Activated CD8-positive, alpha-beta memory T cell treated with anti-CD3 and anti-CD28 coated beads for 1 hour (primary cell): ENCODE data around the gene BCAS3.

Source experiments
- DNase-seq, 2 donors: peaks; one replicate each; pipeline ENCODE4 v3.0.0-alpha.2; 2020; ENCODE audit warnings: low read depth in 1 of 2; ENCODE audit errors: extremely low read depth in 1 of 2

The BCAS3 gene

DNA sequence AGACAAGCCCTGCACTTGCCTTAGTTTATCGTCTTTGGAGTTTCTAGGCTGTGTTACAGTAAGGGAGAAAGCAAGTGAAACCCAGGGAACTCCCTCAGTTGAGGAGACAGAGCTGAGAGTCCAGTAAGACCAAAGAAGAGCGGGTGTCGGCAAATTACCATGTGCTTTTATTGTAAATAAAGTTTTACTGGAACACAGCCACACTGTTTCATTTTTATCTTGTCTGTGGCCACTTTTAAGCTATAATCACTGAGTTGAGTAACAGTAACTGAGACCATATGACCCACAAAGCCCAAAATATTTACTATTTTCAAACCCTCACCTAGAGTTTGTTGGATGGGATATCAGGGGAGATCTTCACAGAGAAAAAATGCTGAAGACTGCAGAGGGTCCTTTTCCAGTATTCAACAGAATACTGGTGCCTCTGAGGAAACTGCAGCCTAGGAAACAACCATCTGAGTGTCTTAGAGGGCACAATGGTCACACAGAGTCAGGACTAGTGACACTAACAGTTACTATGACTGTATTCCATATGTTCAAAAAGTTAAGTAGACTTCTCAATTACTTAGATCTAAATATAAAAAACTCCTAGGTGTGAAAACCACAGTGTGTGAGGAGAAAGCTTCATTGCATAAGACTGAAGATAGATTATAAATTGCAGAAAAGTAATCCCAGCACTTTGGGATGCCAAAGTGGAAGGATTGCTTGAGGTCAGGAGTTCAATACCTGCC, 370.9 kb downstream of the BCAS3 start:
- no peak for DNase-seq

DNA sequence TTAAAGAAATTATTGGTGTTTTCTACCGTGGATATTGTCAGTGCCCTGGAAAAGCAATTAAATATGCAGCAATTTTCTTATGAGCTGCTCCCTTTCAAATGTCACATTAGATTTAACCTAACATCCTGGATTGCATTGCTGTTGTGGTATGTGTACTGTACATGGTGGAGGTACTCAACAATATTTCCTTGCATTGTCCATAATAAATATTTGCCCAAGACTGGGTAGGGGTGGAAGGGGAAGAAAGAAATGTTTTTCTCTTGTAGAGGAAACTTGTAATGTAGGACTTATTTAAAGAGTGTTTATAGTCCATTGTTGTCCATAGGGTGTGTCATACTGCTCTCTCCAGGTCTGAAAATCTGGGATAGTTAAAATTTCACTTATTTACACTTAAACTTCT, 375.8 kb downstream of the BCAS3 start:
- no peak for DNase-seq

DNA sequence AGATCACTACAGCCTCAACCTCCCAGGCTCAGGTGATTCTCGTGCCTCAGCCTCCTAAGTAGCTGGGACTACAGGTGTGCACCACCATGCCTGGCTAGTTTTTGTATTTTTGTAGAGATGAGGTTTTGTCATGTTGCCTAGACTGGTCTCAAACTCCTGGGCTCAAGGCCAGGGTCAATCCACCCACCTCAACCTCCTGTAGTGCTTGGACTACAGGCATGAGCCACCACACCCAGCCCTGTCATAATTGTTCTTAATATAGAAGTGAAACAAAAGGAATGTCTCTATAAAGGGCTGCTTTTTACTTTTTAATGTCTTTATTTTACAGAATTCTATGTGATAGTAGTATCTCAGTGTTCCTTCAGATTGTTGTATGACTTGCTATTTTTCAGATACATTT, 376.8 kb downstream of the BCAS3 start:
- no peak for DNase-seq

DNA sequence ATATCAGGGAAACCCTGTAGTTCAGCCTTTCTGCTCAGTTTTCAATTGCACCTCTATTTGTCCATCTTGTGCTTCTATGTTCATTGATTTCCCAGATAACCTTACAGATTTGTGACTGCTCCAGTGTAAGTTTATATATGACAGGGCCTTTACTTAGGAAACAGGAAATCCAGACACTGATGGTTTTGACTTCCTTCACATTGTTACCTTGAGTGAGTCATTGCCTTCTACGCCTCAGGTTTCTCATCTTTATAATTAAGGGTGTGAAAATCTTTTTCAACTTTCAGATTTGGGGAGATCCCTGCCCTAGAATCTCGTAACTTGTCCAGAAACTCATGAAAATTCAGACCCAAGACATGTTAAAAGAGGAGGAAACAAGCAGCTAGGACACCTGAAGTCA, 379.6 kb downstream of the BCAS3 start:
- no peak for DNase-seq

DNA sequence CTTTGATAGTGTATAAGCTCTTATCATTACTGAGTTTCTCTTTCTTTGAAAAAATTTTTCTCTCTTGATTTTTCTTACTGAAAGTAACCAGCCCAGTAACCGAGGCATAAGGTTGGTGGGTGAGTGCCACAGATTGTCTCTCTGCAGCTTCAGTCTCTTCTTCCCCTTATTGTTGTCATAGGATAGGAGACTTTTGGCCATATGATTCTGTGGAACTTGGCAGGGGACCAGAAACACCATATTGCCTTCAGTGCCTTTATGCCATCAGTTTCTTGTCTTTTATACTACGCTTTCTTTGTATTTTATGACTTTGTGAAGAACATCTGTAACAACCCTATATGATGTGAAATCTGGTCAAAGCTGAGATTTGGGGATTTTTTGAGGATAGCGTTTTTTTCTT, 380.4 kb downstream of the BCAS3 start:
- DNase-seq: no peak

DNA sequence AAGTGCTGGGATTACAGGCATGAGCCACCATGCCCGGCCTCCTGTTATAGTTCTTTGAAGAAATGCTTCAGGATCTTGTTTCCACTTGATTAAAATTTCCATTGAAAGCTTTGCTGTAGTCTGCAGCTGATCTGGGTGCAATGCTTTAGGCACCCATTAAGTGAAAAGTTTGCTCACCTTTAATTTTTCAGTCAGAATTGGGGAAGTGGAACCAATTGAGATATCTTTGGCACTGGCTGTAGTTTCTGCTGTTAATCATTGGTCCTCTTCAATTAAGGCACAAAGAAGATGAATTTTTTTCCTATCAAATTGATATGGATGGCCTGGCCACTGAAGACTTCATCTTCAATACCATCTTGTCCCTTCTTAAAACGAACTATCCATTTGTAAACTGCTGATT, 385.9 kb downstream of the BCAS3 start:
- DNase-seq: no peak

DNA sequence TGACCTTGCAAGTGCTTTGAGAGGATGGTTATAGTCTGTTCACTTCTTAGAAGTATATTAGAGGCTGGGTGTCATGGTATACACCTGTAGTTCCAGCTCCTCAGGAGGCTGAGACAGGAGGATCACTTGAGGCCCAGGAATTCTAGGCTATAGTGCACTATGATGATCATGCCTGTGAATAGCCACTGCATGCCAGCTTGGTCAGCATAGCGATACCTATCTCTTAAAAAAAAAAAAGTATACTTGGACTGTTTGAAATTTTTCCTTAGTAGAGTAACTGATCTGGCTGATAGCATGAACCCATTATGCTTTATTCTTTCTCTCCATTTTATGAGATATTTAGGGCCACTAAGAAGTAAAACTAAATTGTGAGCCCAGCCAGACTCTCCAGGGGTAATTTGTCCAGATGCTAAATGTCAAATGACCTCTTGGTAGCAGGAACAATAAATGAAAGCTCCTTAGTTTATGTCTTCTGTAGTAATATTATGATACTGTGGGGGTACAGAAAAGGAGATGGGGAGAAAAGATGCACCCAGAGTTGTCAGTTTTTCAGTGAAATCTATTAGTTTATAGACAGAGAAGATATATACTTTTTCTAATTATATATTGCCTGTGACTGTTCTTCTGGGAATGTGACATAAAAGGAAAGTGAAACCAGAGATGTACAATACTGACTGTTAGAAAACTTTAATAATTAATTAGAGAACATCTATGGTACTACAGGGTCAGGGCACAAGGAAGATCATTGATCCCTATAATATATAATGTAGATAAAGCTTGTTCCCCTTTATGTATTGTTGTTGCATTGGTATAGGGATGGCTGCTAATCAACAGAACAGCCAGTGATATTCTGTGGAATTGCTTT, 386.7 kb downstream of the BCAS3 start:
- no peak for DNase-seq

DNA sequence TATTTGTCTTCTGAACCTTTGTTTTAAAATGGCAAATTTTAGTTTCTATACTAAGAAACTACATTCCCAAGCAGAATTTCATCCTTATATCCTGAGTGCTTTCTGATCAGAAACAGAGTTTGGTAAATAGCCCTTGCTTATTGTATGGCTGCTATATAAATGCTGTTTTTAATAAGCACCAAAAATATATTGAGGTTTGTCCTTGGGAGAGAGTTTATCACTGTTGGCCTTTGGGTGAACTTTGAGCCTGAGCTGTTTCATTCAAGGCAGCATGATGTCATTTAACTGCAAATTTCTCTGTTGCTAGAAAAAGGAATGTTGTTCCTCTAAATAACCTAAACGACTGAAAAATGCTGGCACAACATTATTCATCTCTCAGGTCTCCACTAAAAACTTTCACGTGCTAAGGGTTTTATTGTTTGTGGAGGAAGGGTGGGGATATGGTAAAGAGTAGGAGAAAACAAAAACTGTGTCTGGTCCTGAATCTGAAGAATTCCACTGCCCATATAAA, 387.7 kb downstream of the BCAS3 start:
- DNase-seq: no peak

DNA sequence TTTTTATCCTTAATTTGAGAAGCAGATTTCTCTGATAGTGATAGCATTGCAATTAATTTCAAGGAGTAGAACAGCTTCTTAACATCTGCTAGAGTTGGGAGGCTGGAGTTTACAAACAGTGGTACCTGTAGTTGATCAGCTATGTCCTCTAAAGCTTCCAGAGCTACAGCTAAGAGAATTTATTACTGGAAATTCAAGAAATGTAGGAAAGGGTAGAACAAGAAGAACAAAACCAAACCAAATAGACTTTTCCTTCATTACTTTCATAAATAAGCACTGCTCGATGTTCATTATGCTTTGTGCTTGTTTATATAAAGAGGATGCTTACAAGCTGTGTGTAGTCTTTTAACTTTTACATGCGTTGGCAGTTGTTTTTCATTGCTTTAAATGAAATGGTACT, 388.4 kb downstream of the BCAS3 start:
- DNase-seq: no peak

DNA sequence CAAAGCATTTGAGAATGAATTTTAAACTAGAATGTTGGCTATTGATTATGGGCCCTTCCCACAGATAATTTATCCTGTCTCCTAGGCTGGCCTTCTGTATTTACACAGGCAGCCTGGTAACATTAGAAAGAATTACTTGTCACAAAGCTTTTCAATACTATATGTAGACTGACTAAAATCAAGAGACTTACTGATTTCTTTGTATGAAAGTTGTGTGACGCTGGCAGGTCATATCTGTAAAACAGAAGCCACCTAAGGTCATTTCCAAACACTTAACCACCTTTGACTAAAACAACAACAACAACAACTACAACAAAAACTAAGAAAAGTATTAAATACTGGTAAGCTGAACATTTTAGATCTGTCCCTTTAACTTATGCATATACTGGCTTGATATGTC, 393.0 kb downstream of the BCAS3 start:
- DNase-seq: no peak

DNA sequence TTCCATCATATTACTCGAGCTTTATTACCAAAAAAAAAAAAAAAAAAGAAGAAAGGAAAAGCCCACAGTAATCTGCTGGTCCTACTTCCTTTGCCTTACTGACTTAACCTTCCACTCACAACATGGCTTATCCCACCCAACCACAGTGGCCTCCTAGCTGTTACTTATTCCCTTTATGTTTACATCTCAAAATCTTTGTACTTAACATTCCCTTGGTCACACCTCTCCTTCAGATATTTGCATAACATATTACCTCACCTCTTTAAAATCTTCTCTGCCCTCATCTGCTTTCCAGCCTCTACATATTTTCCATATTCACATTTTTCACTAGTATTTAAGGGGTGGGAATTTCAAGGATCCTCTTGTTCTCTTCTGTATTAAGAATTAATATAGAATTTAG, 395.0 kb downstream of the BCAS3 start:
- DNase-seq: no peak

DNA sequence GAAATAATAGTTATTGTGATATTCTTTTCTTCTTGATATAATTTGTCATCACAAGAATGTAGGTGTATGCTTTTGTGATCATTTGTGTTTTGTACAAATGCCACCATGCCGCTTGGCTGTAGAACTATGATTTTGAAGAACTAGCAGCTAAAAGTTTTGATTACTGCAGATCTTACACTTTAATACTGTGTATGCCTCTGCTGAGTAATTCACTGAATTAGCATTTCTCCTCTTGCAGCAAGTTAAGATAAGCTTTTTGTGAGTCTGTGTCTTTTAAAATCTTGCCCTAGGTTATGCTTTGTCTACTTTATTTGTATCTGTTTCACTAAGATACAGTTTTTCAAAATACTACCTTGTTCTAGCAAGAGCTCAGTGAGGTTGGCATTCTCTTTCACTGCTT, 395.5 kb downstream of the BCAS3 start:
- no peak for DNase-seq

DNA sequence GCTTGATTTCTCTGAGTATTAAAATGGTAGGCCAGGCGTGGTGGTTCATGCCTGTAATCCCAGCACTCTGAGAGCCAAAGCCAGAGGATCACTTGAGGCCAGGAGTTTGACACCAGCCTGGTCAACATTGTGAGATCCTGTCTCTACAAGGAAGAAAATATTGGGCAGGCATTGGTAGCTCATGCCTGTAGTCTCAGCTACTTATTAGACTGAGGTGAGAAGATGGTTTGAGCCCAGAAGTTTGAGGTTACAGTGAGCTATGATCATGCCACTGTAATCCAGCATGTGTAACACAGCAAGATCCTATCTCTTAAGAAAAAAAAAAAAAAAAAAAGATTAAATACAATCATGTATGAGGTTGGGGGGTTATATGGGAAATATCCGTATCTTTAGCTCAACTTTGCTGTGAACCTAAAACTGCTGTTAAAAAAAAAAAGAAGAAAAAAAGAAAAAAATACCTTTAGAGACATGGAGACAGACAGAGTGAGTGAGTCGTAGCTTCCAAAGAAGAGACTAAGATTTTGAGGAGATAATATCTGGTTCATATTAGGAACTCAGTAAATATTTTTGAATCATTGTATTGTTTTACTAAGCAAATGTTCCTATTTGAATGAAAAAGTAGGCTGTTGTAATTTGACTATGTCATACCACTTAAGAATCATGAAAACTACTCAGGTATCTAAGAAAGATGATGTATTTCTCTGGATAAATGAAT, 396.3 kb downstream of the BCAS3 start:
- DNase-seq: no peak

DNA sequence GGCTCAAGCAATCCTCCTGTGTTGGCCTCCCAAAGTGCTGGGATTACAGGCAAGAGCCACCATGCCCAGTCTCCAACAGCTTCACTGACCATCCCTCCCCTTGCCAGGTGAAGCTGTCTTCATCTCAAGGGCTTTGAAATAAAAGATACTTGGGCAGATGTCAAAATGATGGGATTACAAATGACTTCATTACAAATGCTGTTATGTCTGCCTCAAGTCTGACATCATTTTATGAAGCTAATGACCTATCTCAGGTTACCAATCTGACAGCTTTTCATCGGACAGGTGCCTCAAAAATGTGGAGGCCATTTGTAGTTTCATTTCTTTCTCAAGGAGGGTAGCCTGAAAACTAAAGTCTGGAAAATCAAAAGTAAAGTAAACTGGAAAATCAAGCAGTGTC, 398.3 kb downstream of the BCAS3 start:
- no peak for DNase-seq

DNA sequence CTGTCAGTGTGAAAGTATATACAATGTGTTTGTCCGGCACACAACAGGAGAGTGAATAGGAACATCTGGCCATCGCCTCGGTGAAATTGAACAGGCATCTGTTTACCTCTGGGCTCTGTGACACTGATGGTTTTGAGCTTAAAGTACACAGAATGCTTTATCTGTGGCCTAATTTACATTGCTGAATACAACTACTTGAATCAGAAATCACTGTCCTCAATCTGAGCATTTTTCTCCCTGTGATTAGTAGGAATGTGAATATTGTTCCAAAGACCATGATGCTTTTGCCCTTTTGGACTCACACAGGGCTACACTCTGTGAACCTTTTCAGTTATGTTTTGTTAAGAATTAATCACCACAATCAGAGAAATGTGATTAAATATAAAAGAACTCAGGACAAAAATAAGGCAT, 399.0 kb downstream of the BCAS3 start:
- no peak for DNase-seq

DNA sequence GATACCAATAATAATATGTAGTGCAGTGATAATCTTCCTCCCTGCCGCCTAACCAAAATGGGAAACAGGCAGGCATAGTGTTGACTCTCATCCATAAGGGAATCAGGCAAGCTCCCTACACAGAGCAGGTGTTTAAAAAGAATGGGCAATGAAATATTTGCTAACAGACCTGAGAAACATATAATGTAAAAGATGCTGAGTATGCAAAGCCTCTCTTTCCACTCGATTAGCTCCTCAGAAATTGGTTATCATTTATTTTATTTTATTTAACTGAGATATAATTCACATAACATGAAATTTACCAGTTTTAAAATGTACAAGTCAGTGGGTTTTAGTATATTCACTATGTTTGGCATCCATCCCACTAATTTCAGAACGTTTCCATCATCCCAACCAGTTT, 404.3 kb downstream of the BCAS3 start:
- no peak for DNase-seq

DNA sequence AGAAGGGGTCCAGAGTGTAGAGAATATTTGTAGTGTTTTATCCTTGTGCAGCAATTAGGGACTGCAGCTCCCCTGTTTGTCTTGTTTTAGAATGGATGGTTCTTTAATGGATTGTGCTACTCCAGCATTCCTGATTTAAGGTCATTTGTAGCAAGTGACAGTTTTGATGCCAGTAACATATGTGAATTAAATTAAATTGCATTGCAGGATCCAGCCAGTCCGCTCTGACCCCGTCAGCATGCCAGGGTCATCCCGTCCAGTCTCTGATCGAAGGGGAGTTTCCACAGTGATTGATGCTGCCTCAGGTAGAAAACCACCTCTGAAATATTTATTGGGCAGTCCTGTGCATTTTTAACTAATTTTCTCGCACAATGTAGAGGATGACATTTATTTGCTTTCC, 406.6 kb downstream of the BCAS3 start:
- DNase-seq: no peak

DNA sequence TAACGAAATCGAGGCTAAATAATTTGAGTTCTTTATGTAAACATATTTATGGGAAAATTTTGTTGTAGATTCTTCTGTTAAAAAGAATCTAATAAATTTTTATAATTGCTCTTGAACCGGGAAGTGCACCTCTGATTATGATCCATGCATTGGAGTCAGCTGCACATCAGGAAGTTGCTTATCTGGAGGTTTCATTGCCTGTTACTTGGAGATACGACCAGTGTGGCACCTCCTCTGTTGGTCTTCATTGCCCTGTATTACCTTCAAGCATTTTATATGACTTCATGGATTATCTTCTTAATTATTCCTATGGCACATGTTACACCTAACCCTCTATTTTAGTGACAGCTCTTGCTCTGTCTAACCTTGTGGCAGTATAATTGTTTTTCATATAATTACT, 409.4 kb downstream of the BCAS3 start:
- DNase-seq: no peak

DNA sequence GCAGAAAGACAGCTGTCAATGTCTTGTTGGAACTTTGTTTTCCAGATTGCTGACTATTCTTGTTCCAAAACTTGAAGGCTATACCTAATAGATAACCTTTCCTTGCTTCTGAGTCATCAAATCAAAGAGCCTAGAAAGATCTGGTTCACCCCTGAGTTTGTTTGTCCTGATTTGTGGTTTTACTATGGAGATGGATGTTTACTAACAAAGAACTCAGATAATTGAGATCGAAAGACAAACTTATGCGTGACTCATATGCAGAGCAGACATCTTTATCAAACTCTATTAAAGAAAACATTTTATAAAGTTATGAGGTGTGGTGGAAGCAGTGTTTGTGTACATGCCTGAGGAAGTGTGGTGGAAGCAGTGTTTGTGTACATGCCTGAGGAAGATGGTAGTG, 410.9 kb downstream of the BCAS3 start:
- DNase-seq: no peak

DNA sequence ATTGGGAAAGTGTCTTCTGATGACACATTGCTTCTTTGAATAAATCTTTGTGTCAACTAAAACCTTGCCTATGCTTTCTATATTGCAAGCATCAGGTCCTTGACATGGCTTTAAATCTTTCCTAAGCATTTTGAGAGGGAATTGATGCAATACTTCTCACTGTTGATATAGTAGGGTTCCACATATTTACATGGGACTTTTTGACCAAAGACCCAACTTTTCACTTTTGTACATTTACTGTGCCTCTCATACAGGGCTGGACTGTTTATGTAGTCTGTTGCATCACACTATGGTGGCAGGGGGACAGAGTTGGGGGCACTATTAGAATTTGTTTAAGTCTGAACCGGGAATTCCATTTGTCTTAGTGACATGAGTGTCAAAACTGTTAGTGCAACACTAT, 413.4 kb downstream of the BCAS3 start:
- DNase-seq: no peak

DNA sequence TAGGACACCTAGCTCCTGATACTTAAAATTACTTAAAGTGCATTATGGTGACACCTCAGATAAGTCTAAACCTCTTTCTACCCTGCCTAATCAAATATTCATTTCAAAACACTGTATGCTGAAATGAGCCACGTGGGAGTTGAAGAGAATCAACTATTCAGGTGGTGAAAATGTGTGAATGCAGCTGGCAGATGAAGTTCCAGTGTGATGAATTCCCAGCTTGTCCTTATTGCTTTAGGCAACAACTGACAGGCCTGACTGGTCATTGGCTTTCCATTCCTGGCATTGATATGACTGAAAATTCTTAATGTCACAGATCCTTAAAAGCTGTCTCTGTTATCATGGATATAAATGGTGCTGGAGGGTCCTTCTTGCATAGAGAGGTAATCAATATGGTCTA, 420.1 kb downstream of the BCAS3 start:
- no peak for DNase-seq

DNA sequence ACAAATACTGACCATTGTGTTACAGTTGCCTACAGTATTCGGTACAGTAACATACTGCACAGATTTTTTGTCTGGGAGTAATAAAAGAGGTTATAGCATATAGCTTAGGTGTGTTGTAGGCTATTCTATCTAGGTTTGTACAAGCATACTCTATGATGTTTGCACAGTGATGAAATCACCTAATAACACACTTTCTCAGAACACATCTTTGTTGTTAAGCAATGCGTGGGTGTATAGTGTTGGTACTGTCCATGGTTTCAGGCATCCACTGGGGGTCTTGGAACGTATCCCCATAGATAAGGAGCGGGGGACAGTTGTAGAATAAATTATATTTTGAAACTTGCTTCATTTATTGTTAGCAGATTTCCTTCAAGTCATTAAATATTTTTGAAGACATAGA, 428.7 kb downstream of the BCAS3 start:
- no peak for DNase-seq
